ENCODE results near the gene FBXO15. TPM values are rescaled to one million over a fixed set of nuclear protein-coding genes. Genes with fewer than 3 reads are reported as not detected.

FBXO15 gene
- total RNA-seq, 1 donor from 2014 or later, result not detected

- Histone ChIP-seq H3K4me1 (peaks cover 69% of the 10 kb centered on the region), H3K36me3 (peaks cover 56% of the 10 kb centered on the region), H3K4me3 (no peak overlapping the region), H3K27ac (replicated peaks) (no peak overlapping the region), H3K27me3 (ENCODE audit: low read depth) (no peaks in the 10 kb centered on the region), H3K9me3 (replicated peaks) (no peaks in the 10 kb centered on the region)
- intact Hi-C loops (cut with micrococcal nuclease), result no loop called here
- no peak for DNase-seq
- TF ChIP-seq CTCF (IDR thresholded peaks at IDR 0.05; ENCODE audit: borderline replicate concordance), result no peak
Observed at GRCh38 chr18:74153793-74154192, 6.2 kb upstream of the FBXO15 start.

GRCh38 chr18:74153377-74153776, 5.7 kb upstream of the FBXO15 start:
- Histone ChIP-seq H3K4me3 (no peak overlapping the region), H3K36me3 (peaks cover 52% of the 10 kb centered on the region), H3K4me1 (peaks cover 73% of the 10 kb centered on the region), H3K27ac (replicated peaks) (peak overlapping the region; percentile 82), H3K9me3 (replicated peaks) (no peaks in the 10 kb centered on the region), H3K27me3 (ENCODE audit: low read depth) (no peaks in the 10 kb centered on the region)
- DNase-seq, result no peak
- TF ChIP-seq CTCF (IDR thresholded peaks at IDR 0.05; ENCODE audit: borderline replicate concordance), result no peak
- intact Hi-C loops (cut with micrococcal nuclease), result no loop called here

GRCh38 chr18:74152857-74153256, 5.2 kb upstream of the FBXO15 start:
- no peak for TF ChIP-seq CTCF (IDR thresholded peaks at IDR 0.05; ENCODE audit: borderline replicate concordance)
- no peaks in the 10 kb centered on the region for H3K9me3 ChIP-seq (replicated peaks)
- no peak for DNase-seq
- no peaks in the 10 kb centered on the region for H3K27me3 ChIP-seq (ENCODE audit: low read depth)
- peaks cover 47% of the 10 kb centered on the region for H3K36me3 ChIP-seq
- peak overlapping the region; percentile 82 for H3K27ac ChIP-seq (replicated peaks)
- peak overlapping the region; percentile 88 for H3K4me3 ChIP-seq
- peaks cover 73% of the 10 kb centered on the region for H3K4me1 ChIP-seq
- intact Hi-C loops (cut with micrococcal nuclease), result no loop called here

- peaks cover 41% of the 10 kb centered on the region for H3K36me3 ChIP-seq
- DNase-seq, result no peak
- H3K27me3 ChIP-seq (ENCODE audit: low read depth), result no peaks in the 10 kb centered on the region
- no peak for TF ChIP-seq CTCF (IDR thresholded peaks at IDR 0.05; ENCODE audit: borderline replicate concordance)
- H3K27ac ChIP-seq (replicated peaks), result peak overlapping the region; percentile 82
- H3K9me3 ChIP-seq (replicated peaks), result no peaks in the 10 kb centered on the region
- peaks cover 76% of the 10 kb centered on the region for H3K4me1 ChIP-seq
- intact Hi-C loops (cut with micrococcal nuclease), result no loop called here
- H3K4me3 ChIP-seq, result peak overlapping the region; percentile 88
Observed at GRCh38 chr18:74152270-74152669, 4.6 kb upstream of the FBXO15 start.

GRCh38 chr18:74149878-74150277, 2.2 kb upstream of the FBXO15 start:
- Histone ChIP-seq H3K36me3 (peaks cover 17% of the 10 kb centered on the region), H3K27ac (replicated peaks) (peak overlapping the region; percentile 99), H3K27me3 (ENCODE audit: low read depth) (no peaks in the 10 kb centered on the region), H3K4me3 (peak overlapping the region; percentile 88), H3K9me3 (replicated peaks) (no peaks in the 10 kb centered on the region), H3K4me1 (peaks cover 72% of the 10 kb centered on the region)
- intact Hi-C loops (cut with micrococcal nuclease), result no loop called here
- DNase-seq, result no peak
- no peak for TF ChIP-seq CTCF (IDR thresholded peaks at IDR 0.05; ENCODE audit: borderline replicate concordance)
